IMR-90 (cell line): Measurements from ENCODE around the gene ACAD11. TPM values are rescaled to one million over a fixed set of nuclear protein-coding genes. Genes with fewer than 3 reads are reported as not detected.
A peak's percentile ranks its signal among the peaks of the same experiment; 100 is the strongest.

ENCODE experiments used
- ATAC-seq: fragments of 200-7000 bp; cut with Tn5 transposase; 2 replicates; pipeline ENCODE4 v1.9.1; 2020; ENCODE audit warnings: low read depth, mild to moderate bottlenecking, moderate library complexity
- BruUV-seq: library from RNA; stranded (reverse); fragments of 400-500 nt; replicated peaks from 2 replicates; lab custom pipeline; 2021; lab: Mats Ljungman, UMichigan
- CTCF ChIA-PET: fragments of 300-600 bp; formaldehyde crosslinking; extraction: SDS; loops from one replicate; lab custom pipeline; 2021; ENCODE audit warnings: antibody characterized with exemption; lab: Yijun Ruan, JAX
- POLR2A ChIA-PET: fragments of 300-600 bp; sonication (Branson Sonifier 250); formaldehyde crosslinking; loops from one replicate; lab custom pipeline; 2022; ENCODE audit warnings: antibody characterized with exemption; ENCODE audit not compliant: unreplicated experiment; lab: Charles Lee
- DNase-seq: peaks from one replicate; pipeline ENCODE4 v3.0.0; 2013
- H2AFZ ChIP-seq: replicated peaks from 2 replicates; pipeline ENCODE3; 2013; ENCODE audit warnings: low read length, mild to moderate bottlenecking; ENCODE audit not compliant: poor library complexity
- H2AK5ac ChIP-seq: 2 replicates; pipeline ENCODE4 v1.6.1; 2013; ENCODE audit warnings: low read depth, low read length, inconsistent platforms
- H2AK9ac ChIP-seq: replicated peaks from 2 replicates; pipeline ENCODE3; 2013; ENCODE audit warnings: mild to moderate bottlenecking, low read depth, low read length, moderate library complexity; ENCODE audit not compliant: poor library complexity
- H2BK120ac ChIP-seq: 2 replicates; pipeline ENCODE4 v1.6.1; 2013; ENCODE audit warnings: low read depth, low read length, inconsistent platforms
- H2BK15ac ChIP-seq: 3 replicates; pipeline ENCODE4 v1.6.1; 2013; ENCODE audit warnings: low read depth, low read length, inconsistent platforms
- H2BK20ac ChIP-seq: 2 replicates; pipeline ENCODE4 v1.6.1; 2013; ENCODE audit warnings: low read depth, mild to moderate bottlenecking, inconsistent platforms, low read length, moderate library complexity
- H2BK5ac ChIP-seq: 2 replicates; pipeline ENCODE4 v1.6.1; 2013; ENCODE audit warnings: mild to moderate bottlenecking, low read depth, low read length, inconsistent platforms; ENCODE audit not compliant: poor library complexity, severe bottlenecking
- H3K14ac ChIP-seq: replicated peaks from 2 replicates; pipeline ENCODE4 v1.6.1; 2013; ENCODE audit warnings: low read depth, low read length, inconsistent platforms
- H3K18ac ChIP-seq: 2 replicates; pipeline ENCODE4 v1.6.1; 2013; ENCODE audit warnings: low read depth, low read length, control low read depth
- H3K23ac ChIP-seq: 2 replicates; pipeline ENCODE4 v1.6.1; 2013; ENCODE audit warnings: low read depth, low read length, inconsistent platforms
- H3K27ac ChIP-seq: 2 replicates; pipeline ENCODE4 v1.5.1; 2013; ENCODE audit warnings: mild to moderate bottlenecking, control low read depth, low read length; ENCODE audit not compliant: insufficient read depth
- H3K27me3 ChIP-seq: 2 replicates; pipeline ENCODE4 v1.6.1; 2013; ENCODE audit warnings: low read length; ENCODE audit not compliant: control insufficient read depth, insufficient read depth
- H3K36me3 ChIP-seq: 2 replicates; pipeline ENCODE4 v1.6.1; 2013; ENCODE audit warnings: low read length, mixed read lengths; ENCODE audit not compliant: control insufficient read depth, insufficient read depth
- H3K4ac ChIP-seq: 2 replicates; pipeline ENCODE4 v1.6.1; 2013; ENCODE audit warnings: low read depth, low read length, inconsistent platforms
- H3K4me1 ChIP-seq: 2 replicates; pipeline ENCODE4 v1.6.1; 2013; ENCODE audit warnings: low read length, mixed read lengths; ENCODE audit not compliant: control insufficient read depth, insufficient read depth
- H3K4me2 ChIP-seq: 2 replicates; pipeline ENCODE4 v1.6.1; 2013; ENCODE audit warnings: low read depth, mild to moderate bottlenecking, control low read depth, low read length, moderate library complexity
- H3K4me3 ChIP-seq: 2 replicates; pipeline ENCODE4 v1.5.1; 2013; ENCODE audit warnings: low read depth, mild to moderate bottlenecking, control low read depth, low read length, moderate library complexity; ENCODE audit not compliant: insufficient read depth
- H3K56ac ChIP-seq: 2 replicates; pipeline ENCODE4 v1.6.1; 2013; ENCODE audit warnings: low read length, inconsistent platforms; ENCODE audit not compliant: insufficient read depth; ENCODE audit errors: extremely low read depth
- H3K79me1 ChIP-seq, 2 experiments: 2 replicates each; pipeline ENCODE4 v1.6.1; 2013; ENCODE audit warnings: low read length in 2 of 2, inconsistent platforms in 1 of 2, low read depth in 1 of 2
- H3K9ac ChIP-seq: 2 replicates; pipeline ENCODE4 v1.6.1; 2013; ENCODE audit warnings: low read depth, low read length, control low read depth
- H3K9me1 ChIP-seq: 2 replicates; pipeline ENCODE4 v1.6.1; 2013; ENCODE audit warnings: low read length, inconsistent platforms; ENCODE audit not compliant: insufficient read depth
- H3K9me3 ChIP-seq: 2 replicates; pipeline ENCODE4 v1.6.1; 2013; ENCODE audit warnings: low read length; ENCODE audit not compliant: control insufficient read depth, insufficient read depth
- H4K20me1 ChIP-seq: 2 replicates; pipeline ENCODE4 v1.6.1; 2013; ENCODE audit warnings: low read length, inconsistent platforms; ENCODE audit not compliant: insufficient read depth
- H4K5ac ChIP-seq: 2 replicates; pipeline ENCODE4 v1.6.1; 2013; ENCODE audit warnings: mild to moderate bottlenecking, low read depth, low read length, control low read depth
- H4K8ac ChIP-seq, 2 experiments: 2 replicates each; pipeline ENCODE4 v1.6.1; 2013; ENCODE audit warnings: low read depth in 2 of 2, low read length in 2 of 2, control low read depth in 1 of 2, inconsistent platforms in 1 of 2
- H4K91ac ChIP-seq: 2 replicates; pipeline ENCODE4 v1.6.1; 2013; ENCODE audit warnings: low read depth, low read length, inconsistent platforms; ENCODE audit not compliant: insufficient read depth
- CHD1 ChIP-seq: IDR thresholded peaks from 2 replicates; pipeline ENCODE4 v1.6.1; 2012; ENCODE audit warnings: low read depth, low read length, improper control_type of control experiment
- ELK1 ChIP-seq: fragments of 150-350 bp; IDR thresholded peaks from 2 replicates; pipeline ENCODE4 v1.6.1; 2016; ENCODE audit warnings: low read depth, mild to moderate bottlenecking, low read length, moderate library complexity, borderline replicate concordance
- FOS ChIP-seq: fragments of 150-350 bp; IDR thresholded peaks from 2 replicates; pipeline ENCODE4 v1.6.1; 2016; ENCODE audit warnings: low read depth, low read length
- MAFK ChIP-seq: IDR thresholded peaks from 2 replicates; pipeline ENCODE4 v1.6.1; 2012; ENCODE audit warnings: low read depth, low read length, improper control_type of control experiment
- MAZ ChIP-seq: IDR thresholded peaks from 2 replicates; pipeline ENCODE4 v1.6.1; 2012; ENCODE audit warnings: low read depth, mild to moderate bottlenecking, low read length, improper control_type of control experiment, moderate library complexity, borderline replicate concordance
- MXI1 ChIP-seq: IDR thresholded peaks from 2 replicates; pipeline ENCODE4 v1.6.1; 2012; ENCODE audit warnings: low read depth, mild to moderate bottlenecking, low read length, moderate library complexity, borderline replicate concordance
- POLR2A ChIP-seq: IDR thresholded peaks from 2 replicates; pipeline ENCODE4 v1.6.1; 2012; ENCODE audit warnings: mild to moderate bottlenecking, low read depth, low read length
- RAD21 ChIP-seq: IDR thresholded peaks from 2 replicates; pipeline ENCODE4 v1.6.1; 2012; ENCODE audit warnings: low read length, improper control_type of control experiment
- RFX5 ChIP-seq: IDR thresholded peaks from 2 replicates; pipeline ENCODE4 v1.8.0; 2012; ENCODE audit warnings: low read depth, mild to moderate bottlenecking, low read length, moderate library complexity
- WGBS, 2 experiments: methylation state at CpG; one replicate each; pipeline versions ENCODE4 v1.1.5 to v1.1.7; 2013; ENCODE audit warnings: missing lambda C conversion rate in 2 of 2; ENCODE audit not compliant: insufficient read length in 1 of 2; ENCODE audit errors: extremely low coverage in 2 of 2; 5-methylcytosine and 5-hydroxymethylcytosine counted together
- dilution Hi-C: fragments of 300-500 bp; cut with HindIII; formaldehyde crosslinking; loops from one replicate; pipeline ENCODE4 v1.14.3; 2018; ENCODE audit warnings: low sequenced_read_pairs; ENCODE audit not compliant: unreplicated experiment
- in situ Hi-C: fragments of 300-500 bp; cut with MboI; formaldehyde crosslinking; loops from 3 replicates; pipeline ENCODE4 v1.14.3; 2019; ENCODE audit warnings: low sequenced_read_pairs, inconsistent platforms, mixed read lengths
- intact Hi-C: fragments of 100-400 bp; cut with micrococcal nuclease; formaldehyde crosslinking; loops from 2 replicates; pipeline ENCODE4 v1.10.0; 2022
- polyA plus RNA-seq, 3 experiments: library from polyadenylated mRNA; depleted of rRNA; stranded (reverse); fragments of >200 nt; gene quantifications; 2 replicates each; pipeline ENCODE4 v1.2.3, GENCODE V29; 2012; ENCODE audit warnings: low replicate concordance in 1 of 3
- total RNA-seq: library from RNA; depleted of rRNA; stranded (reverse); fragments of >200 nt; gene quantifications from 2 replicates; pipeline ENCODE4 v1.2.3, GENCODE V29; 2012
- TF ChIP-seq, protein P1 (sequence below): conservative IDR thresholded peaks from 2 replicates; pipeline ENCODE4 v1.5.1; 2012; ENCODE audit warnings: mild to moderate bottlenecking, low read depth, low read length, improper control_type of control experiment

ACAD11 gene
- total and polyA plus RNA-seq, 2 of the 4 experiments (the other 2 are of a cell fraction): 16.0 to 18.8 TPM

DNA sequence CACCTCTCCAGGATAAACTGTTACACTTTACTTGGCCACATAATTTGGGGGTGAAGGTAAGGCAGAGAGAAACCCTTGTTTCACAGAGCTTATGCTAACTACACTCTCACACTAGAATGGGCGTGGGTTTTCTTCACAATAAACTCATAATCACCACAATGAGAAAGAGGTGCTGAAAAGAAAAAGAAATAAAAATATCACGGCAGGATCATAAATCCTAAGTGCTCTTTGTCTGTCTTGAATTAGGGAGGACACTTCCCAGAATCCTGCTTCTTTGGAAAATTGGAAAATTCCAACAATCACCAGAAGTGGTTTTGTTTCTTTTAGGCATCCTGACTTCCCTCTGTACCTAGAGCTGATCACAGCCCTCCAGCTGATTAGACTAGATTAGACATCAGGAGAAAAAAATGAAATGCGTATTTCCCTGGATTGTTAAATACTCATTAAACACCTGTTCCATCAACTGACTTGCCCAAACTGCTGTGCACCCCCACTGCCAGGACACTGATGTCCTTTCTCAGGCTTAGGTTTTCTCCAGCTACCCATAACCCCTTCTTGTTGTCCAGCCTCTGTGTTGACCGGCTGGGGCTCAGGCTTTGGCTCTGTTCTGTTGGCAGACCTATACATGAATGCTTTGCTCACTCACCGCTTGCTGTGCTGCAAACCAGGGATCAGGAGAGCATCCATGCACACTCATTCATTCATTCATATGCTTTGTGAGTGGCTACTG, 104.1 kb downstream of the ACAD11 start:
- ChIA-PET POLR2A (no interaction called here), CTCF (no interaction called here)
- H3K4ac ChIP-seq: peak overlapping the region; percentile 27; the same call in 1 of the 2 replicates
- no peaks in the 10 kb centered on the region for H3K27me3 ChIP-seq
- no peak overlapping the region for H2AK9ac ChIP-seq
- no peak overlapping the region for H2AFZ ChIP-seq
- in situ Hi-C loops: no loop called here
- no peaks in the 10 kb centered on the region for H3K9me3 ChIP-seq
- H4K8ac ChIP-seq: no peak overlapping the region
- H3K27ac ChIP-seq: no peak overlapping the region
- TF ChIP-seq MAZ: no peak
- TF ChIP-seq RAD21: no peak
- no peak for TF ChIP-seq MXI1
- no peak for TF ChIP-seq POLR2A
- TF ChIP-seq RFX5: no peak
- TF ChIP-seq ELK1: no peak
- TF ChIP-seq CHD1: no peak
- no peak for TF ChIP-seq MAFK
- no peak for TF ChIP-seq FOS
- TF ChIP-seq, protein P1, sequence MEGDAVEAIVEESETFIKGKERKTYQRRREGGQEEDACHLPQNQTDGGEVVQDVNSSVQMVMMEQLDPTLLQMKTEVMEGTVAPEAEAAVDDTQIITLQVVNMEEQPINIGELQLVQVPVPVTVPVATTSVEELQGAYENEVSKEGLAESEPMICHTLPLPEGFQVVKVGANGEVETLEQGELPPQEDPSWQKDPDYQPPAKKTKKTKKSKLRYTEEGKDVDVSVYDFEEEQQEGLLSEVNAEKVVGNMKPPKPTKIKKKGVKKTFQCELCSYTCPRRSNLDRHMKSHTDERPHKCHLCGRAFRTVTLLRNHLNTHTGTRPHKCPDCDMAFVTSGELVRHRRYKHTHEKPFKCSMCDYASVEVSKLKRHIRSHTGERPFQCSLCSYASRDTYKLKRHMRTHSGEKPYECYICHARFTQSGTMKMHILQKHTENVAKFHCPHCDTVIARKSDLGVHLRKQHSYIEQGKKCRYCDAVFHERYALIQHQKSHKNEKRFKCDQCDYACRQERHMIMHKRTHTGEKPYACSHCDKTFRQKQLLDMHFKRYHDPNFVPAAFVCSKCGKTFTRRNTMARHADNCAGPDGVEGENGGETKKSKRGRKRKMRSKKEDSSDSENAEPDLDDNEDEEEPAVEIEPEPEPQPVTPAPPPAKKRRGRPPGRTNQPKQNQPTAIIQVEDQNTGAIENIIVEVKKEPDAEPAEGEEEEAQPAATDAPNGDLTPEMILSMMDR: no peak
- H3K14ac ChIP-seq: no peak overlapping the region
- H3K36me3 ChIP-seq: peaks cover 2% of the 10 kb centered on the region; the same call in 1 of the 2 replicates
- no peak overlapping the region for H3K4me2 ChIP-seq
- intact Hi-C loops: no loop called here
- no peak overlapping the region for H3K56ac ChIP-seq
- no peak overlapping the region for H2BK5ac ChIP-seq
- BruUV-seq: no TSS peak
- DNase-seq (no peak), ATAC-seq (no peak)
- H4K5ac ChIP-seq: no peak overlapping the region
- H3K9me1 ChIP-seq: peaks cover 8% of the 10 kb centered on the region
- H2BK15ac ChIP-seq: no peak overlapping the region
- peak overlapping the region; percentile 45; the same call in 1 of the 2 replicates for H2AK5ac ChIP-seq
- H3K9ac ChIP-seq: no peak overlapping the region
- WGBS, 2 experiments: 60% methylated on average over 1 of the region's 5 CpGs; no CpG with 5 or more reads in 1 of the 2 experiments
- no peak overlapping the region for H3K18ac ChIP-seq
- H3K4me3 ChIP-seq: no peak overlapping the region
- H2BK20ac ChIP-seq: no peak overlapping the region
- H3K79me1 ChIP-seq: no peaks in the 10 kb centered on the region
- H3K23ac ChIP-seq: no peak overlapping the region
- peaks cover 4% of the 10 kb centered on the region for H3K4me1 ChIP-seq
- dilution Hi-C loops: no loop called here
- no peak overlapping the region for H2BK120ac ChIP-seq
- no peak overlapping the region for H4K91ac ChIP-seq
- H4K20me1 ChIP-seq: no peaks in the 10 kb centered on the region
